SK-N-DZ (cell line): ENCODE measurements around the gene ADAM20. TPM values are rescaled to one million over a fixed set of nuclear protein-coding genes. Genes with fewer than 3 reads are reported as not detected.
"Not testable (repeated sequence)": the region's sequence is repeated elsewhere in the genome, so short reads cannot be mapped to it uniquely, and the experiment has no call there.

Experiments
- DNase-seq: peaks from one replicate; pipeline ENCODE4 v3.0.0-alpha.2; 2015; ENCODE audit warnings: low spot score
- polyA plus RNA-seq, 2 experiments: library from polyadenylated mRNA; depleted of rRNA; stranded (reverse); fragments of >200 nt; gene quantifications; 2 replicates each; pipeline ENCODE4 v1.2.3, GENCODE V29; 2014

The ADAM20 gene
- polyA plus RNA-seq (2014; cell fraction: cytosol; rRNA removed), result 0.07 TPM in 1 of 2 replicates, not detected in the other
- 0.21 TPM in 1 of 2 replicates, not detected in the other for polyA plus RNA-seq (2014; cell fraction: nucleus; rRNA removed)

GRCh38 chr14:70534904-70535303, at the start of gene ADAM20:
TSS of gene ADAM20 (minus strand) at chr14:70535004. CDS start at chr14:70524757, 10,247 bp downstream.
- DNase-seq, result no peak

DNA sequence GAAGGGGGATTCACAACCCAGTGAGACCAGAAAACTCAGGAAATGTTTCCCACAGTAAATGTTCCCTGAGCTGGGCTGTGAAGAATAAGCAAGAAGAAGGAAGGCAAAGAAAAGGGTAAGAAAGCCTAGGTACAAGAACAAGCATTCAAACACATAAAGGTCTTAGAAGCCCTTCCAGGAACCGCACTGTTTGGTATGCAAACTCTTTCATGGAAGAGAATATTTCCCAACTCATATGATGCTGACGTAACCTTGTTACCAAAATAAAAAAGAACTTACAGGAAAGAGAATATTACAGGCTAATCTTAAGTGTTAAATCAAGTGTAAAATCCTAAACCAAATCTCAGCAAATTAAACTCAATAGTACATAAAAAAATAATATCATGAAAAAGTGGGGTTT, 42.1 kb upstream of the ADAM20 start:
- DNase-seq, result no peak

DNA sequence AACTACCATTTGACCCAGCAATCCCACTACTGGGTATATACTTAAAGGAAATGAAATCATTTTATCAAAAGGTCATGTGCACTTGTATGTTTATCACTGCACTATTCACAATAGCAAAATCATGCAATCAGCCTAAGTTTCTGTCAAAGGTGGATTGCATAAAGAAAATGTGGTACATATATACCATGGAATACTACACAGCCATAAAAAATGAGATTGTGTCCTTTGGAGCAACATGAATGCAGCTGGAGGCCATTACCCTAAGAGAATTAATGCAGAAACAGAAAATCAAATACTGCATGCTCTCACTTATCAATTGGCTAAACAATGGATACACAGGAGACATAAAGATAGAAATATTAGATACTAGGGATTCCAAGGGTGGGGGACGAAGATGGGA, 38.2 kb upstream of the ADAM20 start:
- DNase-seq, result no peak

- no peak for DNase-seq
Observed at GRCh38 chr14:70571139-70571538, 36.3 kb upstream of the ADAM20 start.

DNA sequence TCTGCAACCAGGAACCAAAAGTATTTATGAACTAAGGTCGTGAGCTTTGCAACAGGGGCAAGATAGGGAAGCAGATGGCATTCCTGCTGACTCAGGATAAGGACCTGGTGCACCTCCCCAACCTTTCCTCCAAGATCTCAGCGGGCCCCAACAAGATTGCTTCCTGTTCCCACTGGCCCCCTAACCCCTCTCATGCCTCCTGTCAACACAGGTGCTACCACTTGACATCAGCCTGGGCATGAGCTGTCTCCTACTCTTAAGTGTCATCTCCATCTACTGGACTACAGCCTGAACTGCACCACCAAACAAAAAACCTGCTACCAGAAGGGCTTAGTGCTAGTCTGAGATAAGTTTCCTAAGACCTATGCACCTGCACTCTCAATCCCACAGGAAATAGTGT, 33.0 kb upstream of the ADAM20 start:
- peak; percentile 15 for DNase-seq

DNA sequence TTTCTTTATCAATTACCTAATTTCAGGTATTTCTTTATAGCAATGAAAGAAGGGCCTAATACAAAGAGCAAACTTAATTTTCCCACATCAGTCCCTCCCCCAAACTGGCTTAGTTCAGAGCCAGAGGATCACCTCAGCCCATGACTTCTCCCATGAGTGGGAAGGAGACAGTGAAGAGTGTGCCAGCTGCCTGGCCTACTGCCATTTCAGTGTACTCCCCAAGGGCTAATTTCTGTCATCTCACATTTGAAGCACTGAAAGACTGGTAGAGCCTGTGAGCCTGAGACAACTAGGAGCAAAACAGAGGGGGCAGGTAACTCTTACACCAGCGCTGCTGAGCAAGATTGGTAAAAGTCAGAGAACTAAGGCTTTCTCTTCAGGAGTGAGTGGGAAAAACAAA, 29.1 kb upstream of the ADAM20 start:
- no peak for DNase-seq

DNA sequence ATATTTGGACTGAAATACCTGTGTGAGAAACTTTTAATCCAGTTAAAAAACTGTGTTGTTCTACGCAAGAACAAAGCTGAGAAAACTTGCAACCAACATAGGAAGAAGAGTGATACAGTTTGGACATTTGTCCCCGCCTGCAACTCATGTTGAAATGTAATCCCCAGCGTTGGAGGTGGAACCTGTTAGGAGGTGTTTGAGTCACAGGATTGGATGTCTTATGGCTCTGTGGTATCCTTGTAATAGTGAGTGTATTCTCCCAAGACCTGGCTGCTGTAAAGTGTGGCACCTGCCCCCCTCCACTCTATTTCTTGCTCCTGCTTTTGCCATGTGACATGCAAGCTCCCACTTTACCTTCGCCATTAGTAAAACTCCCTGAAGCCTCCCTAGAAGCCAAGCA, 28.6 kb upstream of the ADAM20 start:
- no peak for DNase-seq

GRCh38 chr14:70558356-70558755, 23.6 kb upstream of the ADAM20 start:
- DNase-seq, result no peak

GRCh38 chr14:70555890-70556289, 21.1 kb upstream of the ADAM20 start:
- no peak for DNase-seq

DNA sequence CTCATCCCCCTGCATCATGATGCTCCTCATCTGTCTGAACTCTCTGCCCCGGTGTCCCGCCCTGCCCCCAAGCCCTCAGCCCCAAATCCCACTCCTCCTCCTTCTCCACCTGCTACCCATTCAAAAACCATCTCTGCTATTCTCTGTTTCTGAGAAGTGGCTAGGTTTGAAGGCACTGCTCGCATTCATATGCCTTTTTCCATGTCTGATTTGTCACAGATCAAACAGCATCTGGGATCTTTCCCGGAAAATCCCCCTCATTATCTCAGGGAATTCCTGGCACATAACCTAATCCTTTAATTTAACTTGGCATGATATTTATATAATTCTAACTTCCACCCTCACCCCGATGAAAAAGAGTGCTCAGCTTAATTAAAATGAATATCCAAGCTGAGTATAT, 3.3 kb upstream of the ADAM20 start:
- DNase-seq, result no peak

GRCh38 chr14:70536830-70537229, 2.0 kb upstream of the ADAM20 start:
- DNase-seq, result no peak

DNA sequence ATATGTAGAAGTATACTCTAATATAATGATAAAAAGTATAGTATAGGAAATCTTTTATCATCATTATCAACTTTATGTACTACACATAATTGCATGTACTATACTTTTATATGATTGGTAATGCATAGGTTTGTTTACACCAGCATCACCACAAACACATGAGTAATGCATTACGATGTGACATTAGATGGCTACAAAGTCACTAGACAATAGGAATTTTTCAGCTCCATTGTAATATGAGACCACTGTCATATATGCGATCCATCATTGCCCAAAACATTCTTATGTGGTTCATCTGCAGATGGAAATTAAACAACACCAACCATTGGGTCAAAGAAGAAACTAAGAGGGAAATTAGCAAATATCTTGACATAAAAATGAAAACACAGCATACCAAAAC, 4.4 kb downstream of the ADAM20 start:
- DNase-seq, result no peak

DNA sequence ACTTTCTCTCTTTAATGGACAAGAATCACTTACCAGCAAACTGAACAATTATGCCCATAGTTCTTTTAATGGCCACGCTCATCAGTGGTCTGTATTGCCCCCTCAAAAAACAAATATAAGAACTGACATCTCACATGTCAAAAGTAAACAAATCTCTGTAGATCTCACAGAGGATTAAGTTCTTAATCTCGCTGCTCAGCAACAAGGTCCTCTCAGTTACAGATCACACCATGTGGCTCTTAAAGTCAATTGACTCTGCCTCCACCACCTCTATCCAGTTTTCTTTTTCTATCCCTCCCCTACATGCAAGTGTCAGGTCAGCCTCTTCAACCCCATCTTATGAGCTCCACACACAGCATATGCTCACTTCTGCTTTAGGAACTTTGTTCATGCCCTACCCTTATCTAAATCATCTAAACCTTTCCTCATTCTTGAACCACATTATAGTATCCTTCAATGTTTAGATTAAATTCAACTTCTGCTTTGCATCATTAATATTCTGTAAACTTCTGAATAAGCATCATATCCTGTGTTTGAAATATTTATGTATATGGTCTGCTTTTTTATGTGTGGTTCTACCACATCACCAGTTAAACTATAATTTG, 7.2 kb downstream of the ADAM20 start:
- no peak for DNase-seq

- no peak for DNase-seq
Observed at GRCh38 chr14:70525691-70526090, 9.1 kb downstream of the ADAM20 start.

GRCh38 chr14:70515811-70516210, 19.0 kb downstream of the ADAM20 start:
- DNase-seq, result no peak

DNA sequence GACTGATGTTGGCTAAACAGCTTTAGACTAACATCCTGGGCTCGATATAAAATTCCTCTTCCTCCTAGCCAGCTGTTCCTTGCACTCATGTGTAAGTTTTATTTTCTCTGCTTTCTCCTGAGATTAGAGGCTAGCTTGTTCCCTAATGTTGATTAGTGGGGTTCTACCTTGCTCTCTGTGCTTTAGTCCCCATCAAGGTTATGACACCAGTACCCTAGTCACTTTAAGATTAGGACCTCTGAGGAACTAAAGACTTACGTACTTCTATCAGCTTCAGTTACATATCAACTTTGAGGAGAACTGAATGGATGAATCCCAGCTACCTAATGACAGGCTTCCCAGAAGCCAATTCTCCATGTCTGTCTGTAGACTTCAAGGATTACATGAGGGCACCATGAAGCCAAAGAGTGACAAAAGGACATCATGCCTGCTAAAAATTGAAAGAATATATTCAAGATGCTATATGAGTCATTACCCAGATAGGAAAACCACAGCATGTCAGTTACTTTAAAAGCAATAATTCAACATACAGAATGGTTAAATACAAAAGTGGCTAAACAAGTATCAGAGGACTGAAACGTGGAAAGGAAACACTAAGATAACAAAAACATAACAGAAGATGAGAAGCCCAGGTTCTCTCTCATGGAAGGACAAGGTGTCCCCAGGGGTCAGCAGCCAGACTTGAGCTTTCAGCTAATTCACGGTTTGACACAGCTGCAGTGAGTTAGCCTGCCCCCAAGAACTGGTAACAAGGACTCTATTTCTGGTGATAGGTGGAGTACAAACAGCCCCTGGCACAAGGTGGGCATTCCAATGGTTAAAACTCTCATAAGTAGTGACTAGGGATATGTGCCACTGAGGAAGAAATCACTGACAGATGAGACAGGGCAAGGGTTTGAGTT, 20.4 kb downstream of the ADAM20 start:
- DNase-seq, result no peak

GRCh38 chr14:70498191-70498590, 36.6 kb downstream of the ADAM20 start:
- no peak for DNase-seq

GRCh38 chr14:70489579-70490200, 45.1 kb downstream of the ADAM20 start:
- DNase-seq, result no peak

GRCh38 chr14:70477356-70478105, 57.3 kb downstream of the ADAM20 start:
- DNase-seq, result not testable (repeated sequence)

DNA sequence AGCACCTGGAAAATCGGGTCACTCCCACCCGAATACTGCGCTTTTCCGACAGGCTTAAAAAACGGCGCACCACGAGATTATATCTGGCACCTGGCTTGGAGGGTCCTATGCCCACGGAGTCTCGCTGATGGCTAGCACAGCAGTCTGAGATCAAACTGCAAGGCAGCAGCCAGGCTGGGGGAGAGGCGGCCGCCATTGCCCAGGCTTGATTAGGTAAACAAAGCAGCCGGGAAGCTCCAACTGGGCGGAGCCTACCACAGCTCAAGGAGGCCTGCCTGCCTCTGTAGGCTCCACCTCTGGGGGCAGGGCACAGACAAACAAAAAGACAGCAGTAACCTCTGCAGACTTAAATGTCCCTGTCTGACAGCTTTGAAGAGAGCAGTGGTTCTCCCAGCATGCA, 59.3 kb downstream of the ADAM20 start:
- DNase-seq, result not testable (repeated sequence)

DNA sequence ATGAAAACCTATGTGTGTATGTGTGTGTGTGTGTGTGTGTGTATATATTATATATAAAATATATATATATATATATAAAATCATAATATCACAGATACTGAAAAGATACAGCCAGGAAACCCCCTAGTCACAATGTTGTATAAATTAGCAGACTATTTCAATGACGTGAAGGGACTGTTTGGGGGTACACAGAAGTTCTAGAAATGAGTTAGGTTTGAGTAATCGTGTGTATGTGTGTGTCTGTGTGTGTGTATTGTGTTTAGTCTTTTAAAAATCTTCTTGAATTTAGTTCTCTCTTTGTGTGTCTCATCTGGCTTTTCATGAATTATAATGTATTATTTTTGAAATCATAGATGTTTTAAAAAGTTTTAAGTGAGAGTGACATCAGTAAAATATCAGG, 61.0 kb downstream of the ADAM20 start:
- no peak for DNase-seq
